NCI-H2171 (cell line): ENCODE measurements around the gene PARN.
"Not testable (repeated sequence)": the region's sequence is repeated elsewhere in the genome, so short reads cannot be mapped to it uniquely, and the experiment has no call there.

ENCODE experiments used
- DNase-seq: peaks from one replicate; lab custom pipeline; 2025; lab: John Stamatoyannopoulos, UW

The PARN gene

GRCh38 chr16:14437426-14437825 lies 192.6 kb downstream of the PARN start:
- DNase-seq: no peak

GRCh38 chr16:14436401-14436955 lies 193.6 kb downstream of the PARN start:
- no peak for DNase-seq

GRCh38 chr16:14434860-14435259 lies 195.2 kb downstream of the PARN start:
- DNase-seq: no peak

GRCh38 chr16:14428971-14429637 lies 201.0 kb downstream of the PARN start:
- DNase-seq: not testable (repeated sequence)

- DNase-seq: no peak
Measured at GRCh38 chr16:14428043-14428442, 202.0 kb downstream of the PARN start.

GRCh38 chr16:14427371-14427948 lies 202.6 kb downstream of the PARN start:
- no peak for DNase-seq

GRCh38 chr16:14424595-14424994 lies 205.5 kb downstream of the PARN start:
- DNase-seq: no peak

GRCh38 chr16:14423344-14423743 lies 206.7 kb downstream of the PARN start:
- no peak for DNase-seq

- DNase-seq: no peak
Measured at GRCh38 chr16:14420721-14421488, 209.2 kb downstream of the PARN start.

- not testable (repeated sequence) for DNase-seq
Measured at GRCh38 chr16:14420243-14420642, 209.8 kb downstream of the PARN start.

GRCh38 chr16:14419817-14420216 lies 210.2 kb downstream of the PARN start:
- DNase-seq: no peak

- no peak for DNase-seq
Measured at GRCh38 chr16:14418795-14419225, 211.2 kb downstream of the PARN start.

- DNase-seq: no peak
Measured at GRCh38 chr16:14416184-14416583, 213.9 kb downstream of the PARN start.

GRCh38 chr16:14415291-14415690 lies 214.8 kb downstream of the PARN start:
- no peak for DNase-seq

- no peak for DNase-seq
Measured at GRCh38 chr16:14409563-14409962, 220.5 kb downstream of the PARN start.

GRCh38 chr16:14407786-14408399 lies 222.2 kb downstream of the PARN start:
- DNase-seq: no peak

GRCh38 chr16:14405611-14406537 lies 224.2 kb downstream of the PARN start:
- DNase-seq: no peak

- not testable (repeated sequence) for DNase-seq
Measured at GRCh38 chr16:14403001-14403389, 227.1 kb downstream of the PARN start.

GRCh38 chr16:14402114-14403000 lies 227.7 kb downstream of the PARN start:
- DNase-seq: not testable (repeated sequence)

- DNase-seq: not testable (repeated sequence)
Measured at GRCh38 chr16:14401711-14402061, 228.4 kb downstream of the PARN start.
